Naive thymus-derived CD4-positive, alpha-beta T cell (primary cell): ENCODE measurements around the gene ZCCHC8. TPM values are rescaled to one million over a fixed set of nuclear protein-coding genes. Genes with fewer than 3 reads are reported as not detected.

ENCODE experiments used
- ATAC-seq: fragments of 150-1000 bp; cut with Tn5 transposase; 2 replicates; pipeline ENCODE4 v1.10.0; 2021; ENCODE audit warnings: mild to moderate bottlenecking, moderate library complexity
- CTCF ChIA-PET: fragments of 350-600 bp; sonication (Branson Sonifier 250); formaldehyde crosslinking; loops from one replicate; lab custom pipeline; 2021; ENCODE audit warnings: antibody characterized with exemption; lab: Charles Lee
- POLR2A ChIA-PET: fragments of 350-600 bp; sonication (Branson Sonifier 250); formaldehyde crosslinking; loops from one replicate; lab custom pipeline; 2021; ENCODE audit warnings: antibody characterized with exemption, inconsistent platforms; lab: Charles Lee
- DNase-seq, 9 donors: peaks; one replicate each; pipeline versions ENCODE4 v3.0.0 to v3.0.0-alpha.2; 2020 to 2022; ENCODE audit warnings: mixed read lengths in 1 of 9
- H3K27ac ChIP-seq: one replicate; pipeline ENCODE4 v1.7.0; 2013; ENCODE audit warnings: mild to moderate bottlenecking, low read depth, low read length, moderate library complexity
- H3K27me3 ChIP-seq, 2 donors: one replicate each; pipeline ENCODE4 v1.7.0; 2013; ENCODE audit warnings: low read length in 2 of 2, mild to moderate bottlenecking in 2 of 2, moderate library complexity in 2 of 2; ENCODE audit not compliant: control insufficient read depth in 2 of 2, insufficient read depth in 2 of 2
- H3K36me3 ChIP-seq, 3 experiments: 1 replicate in 2 of 3; 2 replicates in 1 of 3; pipeline ENCODE4 v1.7.0; 2013; ENCODE audit warnings: low read length in 3 of 3, mild to moderate bottlenecking in 3 of 3, moderate library complexity in 1 of 3; ENCODE audit not compliant: insufficient read depth in 3 of 3, control insufficient read depth in 2 of 3
- H3K4me1 ChIP-seq, 2 donors: one replicate each; pipeline ENCODE4 v1.7.0; 2013; ENCODE audit warnings: low read length in 2 of 2, mild to moderate bottlenecking in 2 of 2, moderate library complexity in 1 of 2; ENCODE audit not compliant: control insufficient read depth in 2 of 2, insufficient read depth in 2 of 2
- H3K4me3 ChIP-seq: 2 replicates; pipeline ENCODE4 v1.7.0; 2013; ENCODE audit warnings: mild to moderate bottlenecking, low read length
- H3K9me3 ChIP-seq, 3 experiments: 1 replicate in 2 of 3; 2 replicates in 1 of 3; pipeline ENCODE4 v1.7.0; 2013; ENCODE audit warnings: low read length in 3 of 3; ENCODE audit not compliant: control insufficient read depth in 2 of 3
- H3K27ac Mint-ChIP-seq, 9 donors: one replicate each; pipeline ENCODE4 v1.8.0; 2020 to 2022; ENCODE audit warnings: mixed read lengths in 9 of 9, mild to moderate bottlenecking in 8 of 9, moderate library complexity in 5 of 9, inconsistent platforms in 2 of 9
- H3K27me3 Mint-ChIP-seq, 5 donors: one replicate each; pipeline ENCODE4 v1.8.0; 2021 to 2022; ENCODE audit warnings: mixed read lengths in 5 of 5, mild to moderate bottlenecking in 1 of 5
- H3K36me3 Mint-ChIP-seq, 5 donors: one replicate each; pipeline ENCODE4 v1.8.0; 2020 to 2022; ENCODE audit warnings: mixed read lengths in 5 of 5, mild to moderate bottlenecking in 3 of 5, inconsistent platforms in 1 of 5
- H3K4me1 Mint-ChIP-seq, 7 donors: one replicate each; pipeline ENCODE4 v1.8.0; 2020 to 2022; ENCODE audit warnings: mixed read lengths in 7 of 7, mild to moderate bottlenecking in 3 of 7, inconsistent platforms in 1 of 7
- H3K4me3 Mint-ChIP-seq, 10 donors: one replicate each; pipeline ENCODE4 v1.8.0; 2020 to 2022; ENCODE audit warnings: mild to moderate bottlenecking in 10 of 10, mixed read lengths in 10 of 10, moderate library complexity in 6 of 10, inconsistent platforms in 2 of 10
- H3K9me3 Mint-ChIP-seq, 11 donors: one replicate each; pipeline ENCODE4 v1.8.0; 2020 to 2022; ENCODE audit warnings: mixed read lengths in 11 of 11, mild to moderate bottlenecking in 4 of 11, inconsistent platforms in 1 of 11, moderate library complexity in 1 of 11
- intact Hi-C, 2 donors: fragments of 100-400 bp; cut with micrococcal nuclease; formaldehyde crosslinking; loops; one replicate each; pipeline ENCODE4 v1.15.1; 2023
- polyA plus RNA-seq, 2 donors: library from polyadenylated mRNA; unstranded; fragments of 300-500 nt; fragmentation: Illumina TruSeq; gene quantifications; one replicate each; pipeline ENCODE4 v1.2.3, GENCODE V29; 2021
- total RNA-seq, 6 experiments: library from RNA in 5 of 6; stranded (reverse) in 5 of 6; gene quantifications; 1 replicate in 5 of 6; 2 replicates in 1 of 6; pipeline ENCODE4 v1.2.3 and lab custom pipeline; 2021 to 2026

The ZCCHC8 gene
- total and polyA plus RNA-seq, 7 experiments from 2014 or later = 10.6 to 54.0 (median 45.1) TPM

- Histone ChIP-seq H3K9me3 (no peaks in the 10 kb centered on the region), H3K27ac (no peak overlapping the region), H3K36me3 (peaks cover 26 to 72% (median 48%) of the 10 kb centered on the region in 3 experiments), H3K27me3 (no peaks in the 10 kb centered on the region), H3K4me3 (no peak overlapping the region), H3K4me1 (peaks cover 5 to 15% of the 10 kb centered on the region in 2 donors)
- Mint-ChIP-seq H3K36me3 (peaks cover 3 to 30% (median 24%) of the 10 kb centered on the region in 5 donors), H3K4me1 (peaks cover 14 to 22% (median 18%) of the 10 kb centered on the region in 7 donors), H3K9me3 (peaks cover 0 to 2% (median 0%) of the 10 kb centered on the region in 11 donors), H3K27me3 (no peaks in the 10 kb centered on the region), H3K4me3 (no peak overlapping the region), H3K27ac (peak overlapping the region in 2 of 9 donors; percentile 34 to 45)
- CTCF ChIA-PET = interaction anchor here (0.9 to 1.5 kb wide), 2 partner anchors 32 to 107 kb away, joined by 3 to 5 read pairs; no protein-coding TSS in a partner anchor
- DNase-seq = no peak
- intact Hi-C loops = no loop called here
- POLR2A ChIA-PET = interaction anchor here (0.9 to 9.6 kb wide), 3 partner anchors 20 to 102 kb away, joined by 4 to 115 read pairs (median 4); partner anchors contain the start of genes KNTC1 and RSRC2
- no peak for ATAC-seq
Measured at GRCh38 chr12:122505419-122506051, 4.8 kb upstream of the ZCCHC8 start.

GRCh38 chr12:122503783-122504590 lies 3.3 kb upstream of the ZCCHC8 start:
- peak overlapping the region in 7 of 9 donors; percentile 7 to 83 (median 58) for H3K27ac Mint-ChIP-seq
- ChIA-PET CTCF (no interaction called here), POLR2A (interaction anchor here (0.6 to 9.6 kb wide), 6 partner anchors 9 to 245 kb away, joined by 3 to 115 read pairs (median 4); partner anchors contain the start of genes KNTC1 and RSRC2)
- intact Hi-C loops = loop anchor here in 1 of 2 donors (5.0 kb wide), 1 partner anchor 1922 kb away; the partner anchor contains the start of gene POP5
- H3K36me3 ChIP-seq = peaks cover 20 to 56% (median 33%) of the 10 kb centered on the region in 3 experiments
- H3K4me1 ChIP-seq = peaks cover 5 to 15% of the 10 kb centered on the region in 2 donors
- H3K9me3 Mint-ChIP-seq = peaks cover 0 to 2% (median 0%) of the 10 kb centered on the region in 11 donors
- H3K27me3 ChIP-seq = no peaks in the 10 kb centered on the region
- ATAC-seq = no peak
- H3K4me3 Mint-ChIP-seq = no peak overlapping the region
- H3K27ac ChIP-seq = no peak overlapping the region
- DNase-seq = no peak
- peaks cover 3 to 27% (median 24%) of the 10 kb centered on the region in 5 donors for H3K36me3 Mint-ChIP-seq
- no peaks in the 10 kb centered on the region for H3K27me3 Mint-ChIP-seq
- H3K4me1 Mint-ChIP-seq = peaks cover 22 to 32% (median 25%) of the 10 kb centered on the region in 7 donors
- H3K9me3 ChIP-seq = no peaks in the 10 kb centered on the region
- H3K4me3 ChIP-seq = no peak overlapping the region

GRCh38 chr12:122503147-122503751 lies 2.5 kb upstream of the ZCCHC8 start:
- no peak overlapping the region for H3K27ac ChIP-seq
- H3K9me3 Mint-ChIP-seq = peaks cover 0 to 2% (median 0%) of the 10 kb centered on the region in 11 donors
- peaks cover 20 to 49% (median 25%) of the 10 kb centered on the region in 3 experiments for H3K36me3 ChIP-seq
- H3K4me1 Mint-ChIP-seq = peaks cover 22 to 39% (median 33%) of the 10 kb centered on the region in 7 donors
- POLR2A ChIA-PET = interaction anchor here (0.5 to 9.6 kb wide), 5 partner anchors 10 to 1116 kb away, joined by 3 to 115 read pairs (median 4); partner anchors contain the start of genes KNTC1 and RSRC2
- H3K36me3 Mint-ChIP-seq = peaks cover 3 to 29% (median 24%) of the 10 kb centered on the region in 5 donors
- peak overlapping the region in 7 of 9 donors; percentile 7 to 83 (median 47) for H3K27ac Mint-ChIP-seq
- H3K27me3 Mint-ChIP-seq = no peaks in the 10 kb centered on the region
- H3K9me3 ChIP-seq = no peaks in the 10 kb centered on the region
- intact Hi-C loops = loop anchor here in 1 of 2 donors (5.0 kb wide), 1 partner anchor 1921 kb away; the partner anchor contains the start of gene POP5
- H3K4me1 ChIP-seq = peaks cover 6 to 15% of the 10 kb centered on the region in 2 donors
- CTCF ChIA-PET = no interaction called here
- H3K27me3 ChIP-seq = no peaks in the 10 kb centered on the region
- no peak overlapping the region for H3K4me3 ChIP-seq
- DNase-seq (no peak), ATAC-seq (no peak)
- H3K4me3 Mint-ChIP-seq = no peak overlapping the region

- H3K4me1 ChIP-seq = peaks cover 9 to 15% of the 10 kb centered on the region in 2 donors
- peak overlapping the region; percentile 92 for H3K27ac ChIP-seq
- intact Hi-C loops = loop anchor here (1.0 to 5.0 kb wide), 11 partner anchors 25 to 1919 kb away; partner anchors contain the start of genes DIABLO (in 2 of the 2), PSMD9 (in 2 of the 2), DENR (in 1 of the 2) and KNTC1 (in 1 of the 2)
- Mint-ChIP-seq H3K4me3 (peak overlapping the region; percentile 83 to 99 (median 96)), H3K36me3 (peaks cover 3 to 29% (median 18%) of the 10 kb centered on the region in 5 donors), H3K4me1 (peaks cover 22 to 45% (median 39%) of the 10 kb centered on the region in 7 donors), H3K27ac (peak overlapping the region; percentile 89 to 98 (median 96)), H3K27me3 (no peaks in the 10 kb centered on the region), H3K9me3 (peaks cover 0 to 2% (median 0%) of the 10 kb centered on the region in 11 donors)
- no peak for ATAC-seq
- H3K4me3 ChIP-seq = peak overlapping the region; percentile 97
- CTCF ChIA-PET = interaction anchor here (1.4 to 1.8 kb wide), 2 partner anchors 25 to 104 kb away, joined by 4 to 8 read pairs; partner anchors contain the start of genes KNTC1 and RSRC2
- no peaks in the 10 kb centered on the region for H3K27me3 ChIP-seq
- H3K36me3 ChIP-seq = peaks cover 9 to 32% (median 11%) of the 10 kb centered on the region in 3 experiments
- DNase-seq = no peak
- POLR2A ChIA-PET = interaction anchor here (0.7 to 9.6 kb wide), 16 partner anchors 10 to 475 kb away, joined by 3 to 115 read pairs (median 7); partner anchors contain the start of genes CCDC62, DENR, DIABLO and KNTC1
- no peaks in the 10 kb centered on the region for H3K9me3 ChIP-seq
Measured at GRCh38 chr12:122501489-122501989, 807 bp upstream of the ZCCHC8 start.

- no peaks in the 10 kb centered on the region for H3K9me3 ChIP-seq
- POLR2A ChIA-PET = interaction anchor here (0.7 to 9.6 kb wide), 14 partner anchors 10 to 733 kb away, joined by 3 to 115 read pairs (median 10); partner anchors contain the start of genes CCDC62, DENR, DIABLO and KNTC1
- H3K4me1 ChIP-seq = peaks cover 9 to 15% of the 10 kb centered on the region in 2 donors
- CTCF ChIA-PET = interaction anchor here (0.5 to 1.8 kb wide), 5 partner anchors 11 to 1388 kb away, joined by 3 to 8 read pairs (median 4); partner anchors contain the start of genes KNTC1 and RSRC2
- H3K27ac ChIP-seq = peak overlapping the region; percentile 92
- DNase-seq (peak in 8 of 9 donors; percentile 16 to 55 (median 42)), ATAC-seq (peak; percentile 16)
- H3K27me3 Mint-ChIP-seq = no peaks in the 10 kb centered on the region
- intact Hi-C loops = loop anchor here (1.0 to 5.0 kb wide), 9 partner anchors 47 to 1918 kb away; partner anchors contain the start of genes CLIP1 (in 1 of the 2), DENR (in 1 of the 2), POP5 (in 1 of the 2) and PSMD9 (in 1 of the 2)
- no peaks in the 10 kb centered on the region for H3K9me3 Mint-ChIP-seq
- H3K27ac Mint-ChIP-seq = peak overlapping the region; percentile 89 to 98 (median 96)
- no peaks in the 10 kb centered on the region for H3K27me3 ChIP-seq
- H3K4me3 ChIP-seq = peak overlapping the region; percentile 97
- H3K36me3 Mint-ChIP-seq = peaks cover 0 to 24% (median 10%) of the 10 kb centered on the region in 5 donors
- H3K4me3 Mint-ChIP-seq = peak overlapping the region; percentile 83 to 99 (median 96)
- H3K4me1 Mint-ChIP-seq = peaks cover 22 to 51% (median 43%) of the 10 kb centered on the region in 7 donors
- peaks cover 5 to 20% (median 6%) of the 10 kb centered on the region in 3 experiments for H3K36me3 ChIP-seq
Measured at GRCh38 chr12:122499991-122500684, 594 bp downstream of the ZCCHC8 start.
